Measurements from ENCODE around the gene LYZL1. TPM values are rescaled to one million over a fixed set of nuclear protein-coding genes. Genes with fewer than 3 reads are reported as not detected.

Gene LYZL1
- total and polyA plus RNA-seq, 9 of the 15 experiments (the other 6 are each of a cell fraction or from before 2014, with no cell fraction given), result not detected

DNA sequence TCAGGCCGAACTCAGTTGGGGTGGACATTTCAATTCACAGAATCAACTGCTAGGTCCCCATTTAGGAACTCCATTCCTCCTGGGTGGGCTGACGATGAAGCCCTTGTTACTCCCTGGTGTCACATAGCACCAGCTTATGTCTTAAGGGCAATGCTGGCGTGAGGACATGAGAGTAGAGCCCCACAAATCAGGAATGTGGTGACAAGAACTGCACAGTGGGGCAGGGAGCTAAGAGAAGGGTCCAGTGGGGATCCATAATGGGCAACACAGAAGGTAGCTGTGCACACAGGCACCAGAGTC, 57.0 kb downstream of the LYZL1 start:
- WGBS (ENCODE audit: insufficient coverage, low coverage, missing lambda C conversion rate), result 2% methylated on average over 3 of the region's 3 CpGs
- Histone ChIP-seq H3K27me3 (ENCODE audit: control insufficient read depth in 2 of 2, insufficient read depth in 2 of 2, low read length in 2 of 2) (peaks cover 7 to 20% of the 10 kb centered on the region in 2 experiments; a peak in 3 of 5 replicates), H3K9me1 (ENCODE audit: control insufficient read depth, insufficient read depth, low read length) (no peaks in the 10 kb centered on the region), H3K4me1 (replicated peaks in 1 of 2; ENCODE audit: control insufficient read depth in 2 of 2, insufficient read depth in 2 of 2, low read length in 2 of 2) (no peaks in the 10 kb centered on the region), H3K9me3 (replicated peaks; ENCODE audit: control insufficient read depth, insufficient read depth, low read depth, low read length) (no peaks in the 10 kb centered on the region), H2AFZ (ENCODE audit: low read depth, low read length) (no peak overlapping the region), H3K36me3 (ENCODE audit: control insufficient read depth, insufficient read depth, low read length) (no peaks in the 10 kb centered on the region), H3K27ac (ENCODE audit: extremely low read depth, low read depth, low read length) (no peak overlapping the region), H3K4me2 (ENCODE audit: insufficient read depth, low read length) (no peak overlapping the region), H4K20me1 (replicated peaks; ENCODE audit: control insufficient read depth, insufficient read depth, low read length) (no peaks in the 10 kb centered on the region), H3K9ac (ENCODE audit: insufficient read depth in 1 of 2, low read depth in 2 of 2, low read length in 2 of 2) (no peak overlapping the region), H3K4me3 (no peak overlapping the region), H3K79me2 (ENCODE audit: control insufficient read depth, insufficient read depth, low read length) (no peaks in the 10 kb centered on the region)
- in situ Hi-C loops (cut with MboI), result no loop called here
- no peak for ATAC-seq
- ChIA-PET CTCF (ENCODE audit: low intra/inter-chr PET ratio) (no interaction called here), POLR2A (no interaction called here)
- TF ChIP-seq, protein P1, sequence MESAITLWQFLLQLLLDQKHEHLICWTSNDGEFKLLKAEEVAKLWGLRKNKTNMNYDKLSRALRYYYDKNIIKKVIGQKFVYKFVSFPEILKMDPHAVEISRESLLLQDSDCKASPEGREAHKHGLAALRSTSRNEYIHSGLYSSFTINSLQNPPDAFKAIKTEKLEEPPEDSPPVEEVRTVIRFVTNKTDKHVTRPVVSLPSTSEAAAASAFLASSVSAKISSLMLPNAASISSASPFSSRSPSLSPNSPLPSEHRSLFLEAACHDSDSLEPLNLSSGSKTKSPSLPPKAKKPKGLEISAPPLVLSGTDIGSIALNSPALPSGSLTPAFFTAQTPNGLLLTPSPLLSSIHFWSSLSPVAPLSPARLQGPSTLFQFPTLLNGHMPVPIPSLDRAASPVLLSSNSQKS (CRISPR knock-in tag; IDR thresholded peaks at IDR 0.05), result no peak
- TF ChIP-seq, protein P2, sequence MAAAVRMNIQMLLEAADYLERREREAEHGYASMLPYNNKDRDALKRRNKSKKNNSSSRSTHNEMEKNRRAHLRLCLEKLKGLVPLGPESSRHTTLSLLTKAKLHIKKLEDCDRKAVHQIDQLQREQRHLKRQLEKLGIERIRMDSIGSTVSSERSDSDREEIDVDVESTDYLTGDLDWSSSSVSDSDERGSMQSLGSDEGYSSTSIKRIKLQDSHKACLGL (CRISPR knock-in tag; IDR thresholded peaks at IDR 0.05; ENCODE audit: borderline replicate concordance, poor library complexity, severe bottlenecking), result no peak
- TF ChIP-seq ZNF12 (CRISPR knock-in tag; IDR thresholded peaks at IDR 0.05) (no peak), NELFE (IDR thresholded peaks at IDR 0.05; ENCODE audit: insufficient read depth, insufficient read length) (no peak), ZNF512 (tag; IDR thresholded peaks at IDR 0.05) (no peak), WHSC1 (IDR thresholded peaks at IDR 0.05; ENCODE audit: low read length) (no peak), ZNF165 (CRISPR knock-in tag; IDR thresholded peaks at IDR 0.05; ENCODE audit: borderline replicate concordance) (no peak), ZBTB5 (IDR thresholded peaks at IDR 0.05) (no peak), ZNF668 (CRISPR knock-in tag; IDR thresholded peaks at IDR 0.05) (no peak)
- TF ChIP-seq, protein P3, sequence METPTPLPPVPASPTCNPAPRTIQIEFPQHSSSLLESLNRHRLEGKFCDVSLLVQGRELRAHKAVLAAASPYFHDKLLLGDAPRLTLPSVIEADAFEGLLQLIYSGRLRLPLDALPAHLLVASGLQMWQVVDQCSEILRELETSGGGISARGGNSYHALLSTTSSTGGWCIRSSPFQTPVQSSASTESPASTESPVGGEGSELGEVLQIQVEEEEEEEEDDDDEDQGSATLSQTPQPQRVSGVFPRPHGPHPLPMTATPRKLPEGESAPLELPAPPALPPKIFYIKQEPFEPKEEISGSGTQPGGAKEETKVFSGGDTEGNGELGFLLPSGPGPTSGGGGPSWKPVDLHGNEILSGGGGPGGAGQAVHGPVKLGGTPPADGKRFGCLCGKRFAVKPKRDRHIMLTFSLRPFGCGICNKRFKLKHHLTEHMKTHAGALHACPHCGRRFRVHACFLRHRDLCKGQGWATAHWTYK (CRISPR knock-in tag; IDR thresholded peaks at IDR 0.05), result no peak
- BruUV-seq (replicated peaks), result no TSS peak
- FAIRE-seq, result no peak
- intact Hi-C loops (cut with micrococcal nuclease), result no loop called here
- no peak for DNase-seq (ENCODE audit: extremely low read depth in 1 of 4, low spot score in 3 of 4)
